Keratinocyte (primary cell): ENCODE measurements around the gene ODAD3. TPM values are rescaled to one million over a fixed set of nuclear protein-coding genes. Genes with fewer than 3 reads are reported as not detected.

Source experiments
- DNase-seq: peaks from one replicate; pipeline ENCODE4 v3.0.0-alpha.2; 2011; ENCODE audit warnings: low read depth, missing footprints, low spot score
- FAIRE-seq: peaks from 2 replicates; lab custom pipeline; 2011; peaks lifted over from hg19 to GRCh38; lab: Jason Lieb, UNC
- H2AFZ ChIP-seq: 2 replicates; pipeline ENCODE4 v1.6.0; 2012; ENCODE audit warnings: low read length, control low read depth, inconsistent platforms; ENCODE audit not compliant: control insufficient read depth
- H3K27ac ChIP-seq: 2 replicates; pipeline ENCODE4 v1.5.1; 2011; ENCODE audit warnings: low read length; ENCODE audit not compliant: control insufficient read depth, insufficient read depth
- H3K27me3 ChIP-seq: 3 replicates; pipeline ENCODE4 v1.6.0; 2011; ENCODE audit warnings: low read length; ENCODE audit not compliant: control insufficient read depth, insufficient read depth; ENCODE audit errors: extremely low read depth
- H3K36me3 ChIP-seq, 2 experiments: 2 replicates in 1 of 2; 3 replicates in 1 of 2; pipeline ENCODE4 v1.5.1; 2011; ENCODE audit warnings: low read length in 2 of 2, mild to moderate bottlenecking in 1 of 2; ENCODE audit not compliant: control insufficient read depth in 2 of 2, insufficient read depth in 2 of 2; ENCODE audit errors: extremely low read depth in 1 of 2
- H3K4me1 ChIP-seq: 3 replicates; pipeline ENCODE4 v1.5.1; 2011; ENCODE audit warnings: low read length; ENCODE audit not compliant: control insufficient read depth, insufficient read depth; ENCODE audit errors: extremely low read depth
- H3K4me2 ChIP-seq: 3 replicates; pipeline ENCODE4 v1.6.0; 2011; ENCODE audit warnings: low read depth, low read length; ENCODE audit not compliant: control insufficient read depth, insufficient read depth; ENCODE audit errors: extremely low read depth
- H3K4me3 ChIP-seq, 3 experiments: fragments of 200-600 bp in 1 of 3; sonication (generic) in 1 of 3; 2 replicates in 2 of 3; 3 replicates in 1 of 3; pipeline ENCODE4 v1.5.1; 2011 to 2016; ENCODE audit warnings: low read length in 3 of 3, mild to moderate bottlenecking in 3 of 3, control low read depth in 2 of 3, inconsistent platforms in 1 of 3, low read depth in 1 of 3, mixed read lengths in 1 of 3, mixed run types in 1 of 3, moderate library complexity in 1 of 3; ENCODE audit not compliant: control insufficient read depth in 2 of 3, insufficient read depth in 2 of 3; ENCODE audit errors: extremely low read depth in 1 of 3
- H3K79me2 ChIP-seq: 2 replicates; pipeline ENCODE4 v1.6.0; 2012; ENCODE audit warnings: low read length; ENCODE audit not compliant: control insufficient read depth, insufficient read depth
- H3K9ac ChIP-seq: 3 replicates; pipeline ENCODE4 v1.6.0; 2011; ENCODE audit warnings: low read length; ENCODE audit not compliant: control insufficient read depth, insufficient read depth; ENCODE audit errors: extremely low read depth
- H3K9me1 ChIP-seq: 3 replicates; pipeline ENCODE4 v1.6.0; 2011; ENCODE audit warnings: low read length; ENCODE audit not compliant: control insufficient read depth, insufficient read depth; ENCODE audit errors: extremely low read depth
- H3K9me3 ChIP-seq: 2 replicates; pipeline ENCODE4 v1.5.1; 2012; ENCODE audit warnings: low read depth, low read length; ENCODE audit not compliant: control insufficient read depth
- H4K20me1 ChIP-seq: 3 replicates; pipeline ENCODE4 v1.6.0; 2011; ENCODE audit warnings: low read length; ENCODE audit not compliant: control insufficient read depth, insufficient read depth; ENCODE audit errors: extremely low read depth
- CTCF ChIP-seq, 3 experiments: IDR thresholded peaks in 1 of 3; conservative IDR thresholded peaks in 1 of 3; optimal IDR thresholded peaks in 1 of 3; 2 replicates in 2 of 3; 3 replicates in 1 of 3; pipeline versions ENCODE3 to v1.5.1; 2011; ENCODE audit warnings: low read length in 3 of 3, mild to moderate bottlenecking in 3 of 3, moderate library complexity in 2 of 3, control low read depth in 1 of 3, inconsistent platforms in 1 of 3; ENCODE audit not compliant: insufficient read depth in 2 of 3; ENCODE audit errors: extremely low read depth in 1 of 3
- EZH2 ChIP-seq: IDR thresholded peaks from one replicate; pipeline ENCODE4 v1.6.1; 2012; ENCODE audit warnings: inconsistent platforms, mild to moderate bottlenecking, low read length, moderate library complexity
- dilution Hi-C: fragments of 300-500 bp; cut with MboI; formaldehyde crosslinking; loops from one replicate; pipeline ENCODE4 v1.7.0; 2020; ENCODE audit warnings: low sequenced_read_pairs; ENCODE audit not compliant: extremely low pct_ligation_motif_present
- polyA plus RNA-seq, 5 experiments: library from polyadenylated mRNA; depleted of rRNA in 3 of 5; stranded (reverse) in 3 of 5; stranded (forward) in 1 of 5; unstranded in 1 of 5; fragments of >200 nt; gene quantifications; 1 replicate in 1 of 5; 2 replicates in 3 of 5; 3 replicates in 1 of 5; pipeline versions ENCODE4 v1.2.1 to v1.2.3, GENCODE V29; 2011 to 2012; ENCODE audit warnings: missing spikeins in 2 of 5, low read depth in 1 of 5, low replicate concordance in 1 of 5

ODAD3 gene
- polyA plus RNA-seq, 1 donor (not counting 4 experiments of a cell fraction or from before 2014, with no cell fraction given), result 0.09 TPM

GRCh38 chr19:11448410-11448809 is 13.5 kb upstream of the ODAD3 start:
- Histone ChIP-seq H3K4me1 (peaks cover 11% of the 10 kb centered on the region), H3K4me3 (no peak overlapping the region), H3K4me2 (no peak overlapping the region), H3K9ac (no peak overlapping the region), H3K9me1 (no peaks in the 10 kb centered on the region), H4K20me1 (no peaks in the 10 kb centered on the region), H3K27me3 (no peaks in the 10 kb centered on the region), H3K79me2 (peaks cover 7% of the 10 kb centered on the region), H3K36me3 (peaks cover 21 to 30% of the 10 kb centered on the region in 2 experiments), H3K9me3 (no peaks in the 10 kb centered on the region), H3K27ac (no peak overlapping the region), H2AFZ (no peak overlapping the region)
- DNase-seq (no peak), FAIRE-seq (no peak)
- dilution Hi-C loops, result no loop called here
- TF ChIP-seq CTCF (optimal IDR thresholded peaks at IDR 0.05 in 1 of 3, IDR thresholded peaks at IDR 0.05 in 1 of 3, conservative IDR thresholded peaks at IDR 0.05 in 1 of 3; ENCODE audit: extremely low read depth in 1 of 3, insufficient read depth in 2 of 3, low read length in 3 of 3), result no peak
- no peak for TF ChIP-seq EZH2

DNA sequence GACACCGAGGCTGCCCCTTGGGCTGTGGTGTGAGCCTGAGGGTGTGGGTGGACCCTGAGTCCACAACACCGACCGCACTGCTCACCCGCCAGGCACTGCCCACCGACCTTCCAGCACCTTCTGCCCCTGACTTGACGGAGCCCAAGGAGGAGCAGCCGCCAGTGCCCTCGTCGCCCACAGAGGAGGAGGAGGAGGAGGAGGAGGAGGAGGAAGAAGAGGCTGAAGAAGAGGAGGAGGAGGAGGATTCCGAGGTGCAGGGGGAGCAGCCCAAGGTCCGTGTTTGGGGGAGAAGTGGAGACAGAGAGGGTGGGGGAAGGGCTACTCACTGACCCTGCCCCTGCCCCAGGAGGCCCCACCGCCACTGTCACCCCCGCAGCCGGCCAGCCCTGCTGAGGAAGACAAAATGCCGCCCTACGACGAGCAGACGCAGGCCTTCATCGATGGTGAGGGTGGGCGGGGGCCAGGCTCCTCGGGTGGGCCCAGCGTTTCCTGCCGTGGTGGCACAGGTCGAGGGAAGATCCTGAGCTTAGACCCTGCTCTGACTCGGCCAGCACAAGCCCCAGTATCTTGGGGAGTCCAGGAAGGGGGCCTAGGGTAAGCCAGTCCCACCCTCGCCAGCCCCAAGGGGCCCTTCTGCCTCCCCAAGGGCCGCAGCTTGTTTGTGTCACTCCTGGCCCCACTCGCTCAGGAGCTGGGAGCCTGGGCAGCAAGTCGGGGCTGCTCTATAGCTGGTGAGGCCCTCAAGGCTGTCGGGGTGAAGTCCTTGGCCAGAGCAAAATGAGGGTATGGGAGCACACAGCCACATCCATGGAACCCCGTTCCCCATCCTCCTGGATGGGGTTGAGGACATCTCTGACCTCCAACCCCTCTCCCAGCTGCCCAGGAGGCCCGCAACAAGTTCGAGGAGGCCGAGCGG is 12.7 kb upstream of the ODAD3 start:
- Histone ChIP-seq H3K9me3 (no peaks in the 10 kb centered on the region), H2AFZ (no peak overlapping the region), H3K4me3 (no peak overlapping the region), H3K9ac (no peak overlapping the region), H3K4me2 (no peak overlapping the region), H3K27ac (no peak overlapping the region), H3K9me1 (no peaks in the 10 kb centered on the region), H3K36me3 (peaks cover 21 to 30% of the 10 kb centered on the region in 2 experiments), H3K79me2 (peaks cover 7% of the 10 kb centered on the region), H3K27me3 (no peaks in the 10 kb centered on the region), H4K20me1 (no peaks in the 10 kb centered on the region), H3K4me1 (peaks cover 11% of the 10 kb centered on the region)
- dilution Hi-C loops, result no loop called here
- FAIRE-seq, result no peak
- TF ChIP-seq EZH2, result no peak
- TF ChIP-seq CTCF (optimal IDR thresholded peaks at IDR 0.05 in 1 of 3, IDR thresholded peaks at IDR 0.05 in 1 of 3, conservative IDR thresholded peaks at IDR 0.05 in 1 of 3; ENCODE audit: extremely low read depth in 1 of 3, insufficient read depth in 2 of 3, low read length in 3 of 3), result no peak
- no peak for DNase-seq
